Parathyroid adenoma (tissue), 2 donors: ENCODE results near the gene DLGAP1.

Experiments used
- H2AFZ ChIP-seq: fragments of 300-600 bp; sonication (generic); one replicate; pipeline ENCODE4 v1.7.0; 2017; ENCODE audit warnings: antibody characterized with exemption, mild to moderate bottlenecking
- H3K27ac ChIP-seq: fragments of 300-600 bp; sonication (generic); one replicate; pipeline ENCODE4 v1.7.0; 2017
- H3K27me3 ChIP-seq: fragments of 300-600 bp; sonication (generic); one replicate; pipeline ENCODE4 v1.7.0; 2017; ENCODE audit warnings: low read length; ENCODE audit not compliant: control insufficient read depth, insufficient read depth
- H3K36me3 ChIP-seq: fragments of 300-600 bp; sonication (generic); one replicate; pipeline ENCODE4 v1.7.0; 2017; ENCODE audit warnings: low read length; ENCODE audit not compliant: control insufficient read depth, insufficient read depth
- H3K4me1 ChIP-seq: fragments of 300-600 bp; sonication (generic); one replicate; pipeline ENCODE4 v1.7.0; 2017; ENCODE audit warnings: control low read depth
- H3K4me2 ChIP-seq: fragments of 300-600 bp; sonication (generic); one replicate; pipeline ENCODE4 v1.7.0; 2017; ENCODE audit warnings: low read length
- H3K4me3 ChIP-seq: fragments of 300-600 bp; sonication (generic); one replicate; pipeline ENCODE4 v1.7.0; 2017; ENCODE audit warnings: low read depth, low read length
- H3K79me2 ChIP-seq: fragments of 300-600 bp; sonication (generic); one replicate; pipeline ENCODE4 v1.7.0; 2017; ENCODE audit warnings: control low read depth
- H3K9ac ChIP-seq: fragments of 300-600 bp; sonication (generic); one replicate; pipeline ENCODE4 v1.7.0; 2017; ENCODE audit warnings: mild to moderate bottlenecking
- H3K9me3 ChIP-seq: fragments of 300-600 bp; sonication (generic); one replicate; pipeline ENCODE4 v1.7.0; 2017; ENCODE audit warnings: low read length; ENCODE audit not compliant: control insufficient read depth
- CTCF ChIP-seq: fragments of 300-600 bp; sonication (generic); IDR thresholded peaks from one replicate; pipeline ENCODE4 v1.7.0; 2017; ENCODE audit warnings: antibody characterized with exemption, mild to moderate bottlenecking
- donor health status: primary hyperparathyroidism.

Gene DLGAP1

DNA sequence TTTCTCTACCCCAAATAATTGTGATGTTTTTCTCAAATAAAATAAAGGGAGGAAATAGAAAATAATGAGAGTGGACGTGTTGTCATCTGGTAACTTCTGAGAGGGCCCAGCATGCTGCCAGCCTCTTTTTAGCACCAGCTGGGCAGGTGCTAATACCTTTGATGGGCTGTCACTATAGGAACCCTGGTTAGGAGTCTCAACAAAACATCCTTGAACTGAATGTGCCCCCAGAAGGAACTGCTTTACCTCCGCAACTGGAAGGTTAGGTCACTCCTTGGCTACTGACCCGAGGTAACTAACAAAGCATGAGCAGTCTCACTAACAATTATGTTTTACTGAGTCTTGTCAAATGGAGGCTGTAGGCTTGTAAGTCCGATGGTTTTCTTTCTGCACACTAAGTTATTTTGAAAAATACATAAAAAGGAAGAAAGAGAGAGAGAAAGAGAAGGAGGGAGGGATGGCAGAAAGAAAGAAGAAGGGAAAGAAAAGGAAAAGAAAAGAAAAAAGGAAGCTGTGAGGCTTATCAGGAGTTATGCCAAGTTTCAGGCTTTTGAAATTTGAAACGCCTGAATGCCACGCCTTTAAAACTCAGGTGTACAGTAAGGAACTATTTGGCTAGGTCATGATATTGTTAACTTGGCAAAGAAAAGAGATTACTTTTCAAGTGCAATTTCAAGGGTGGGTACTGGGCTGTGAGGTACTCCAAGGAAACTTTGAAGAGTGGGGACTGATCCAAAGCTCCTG, 914.1 kb downstream of the DLGAP1 start:
- no peak for TF ChIP-seq CTCF
- Histone ChIP-seq H2AFZ (peak overlapping the region; percentile 44), H3K9me3 (no peaks in the 10 kb centered on the region), H3K36me3 (no peaks in the 10 kb centered on the region), H3K9ac (no peak overlapping the region), H3K4me3 (no peak overlapping the region), H3K27me3 (no peaks in the 10 kb centered on the region), H3K4me1 (peaks cover 4% of the 10 kb centered on the region), H3K4me2 (no peak overlapping the region), H3K27ac (no peak overlapping the region), H3K79me2 (no peaks in the 10 kb centered on the region)

- no peak overlapping the region for H3K9ac ChIP-seq
- H3K36me3 ChIP-seq, result no peaks in the 10 kb centered on the region
- no peak overlapping the region for H2AFZ ChIP-seq
- no peak overlapping the region for H3K4me3 ChIP-seq
- no peaks in the 10 kb centered on the region for H3K27me3 ChIP-seq
- H3K4me2 ChIP-seq, result no peak overlapping the region
- no peaks in the 10 kb centered on the region for H3K9me3 ChIP-seq
- H3K4me1 ChIP-seq, result peaks cover 4% of the 10 kb centered on the region
- no peaks in the 10 kb centered on the region for H3K79me2 ChIP-seq
- H3K27ac ChIP-seq, result no peak overlapping the region
- TF ChIP-seq CTCF, result no peak
Observed at GRCh38 chr18:3538954-3539617, 916.0 kb downstream of the DLGAP1 start.

DNA sequence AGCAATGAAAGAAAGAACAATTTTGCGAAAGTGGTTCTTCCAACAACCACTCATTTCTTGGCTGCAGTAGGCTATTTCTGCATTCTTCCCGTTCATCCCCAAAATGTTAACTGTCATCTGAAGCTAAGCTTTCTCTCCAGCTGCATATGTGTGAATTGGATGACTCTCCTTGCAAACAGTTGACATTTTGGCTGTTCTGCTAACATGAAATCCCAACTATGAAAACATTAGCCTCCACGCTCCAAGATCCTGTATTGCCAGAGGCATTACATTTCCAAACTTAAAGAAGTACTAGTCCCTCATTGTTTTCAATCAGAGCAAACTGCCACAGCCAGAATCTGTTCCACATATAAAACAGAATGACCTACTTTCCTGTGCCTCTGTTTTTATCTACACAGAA, 916.7 kb downstream of the DLGAP1 start:
- H3K9me3 ChIP-seq, result no peaks in the 10 kb centered on the region

DNA sequence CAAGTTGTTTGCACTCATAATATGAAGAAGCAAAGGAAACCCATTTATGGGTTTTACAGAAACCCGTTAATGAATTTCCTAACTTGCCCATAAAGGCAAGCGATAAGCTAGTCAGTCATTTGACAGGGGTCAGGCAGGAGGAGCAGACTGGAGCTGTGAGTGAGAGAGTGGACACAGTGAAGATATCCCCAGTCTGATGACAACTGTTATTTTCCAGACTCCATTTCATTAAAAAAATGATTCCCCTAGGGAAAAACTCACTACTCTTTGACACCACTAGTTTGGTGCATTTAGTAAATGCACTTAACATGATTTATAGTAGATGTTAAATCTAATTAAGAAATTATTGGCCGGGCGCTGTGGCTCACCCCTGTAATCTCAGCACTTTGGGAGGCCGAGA, 924.3 kb downstream of the DLGAP1 start:
- no peak overlapping the region for H3K9ac ChIP-seq
- no peak overlapping the region for H3K4me3 ChIP-seq
- H3K4me1 ChIP-seq, result no peaks in the 10 kb centered on the region
- H2AFZ ChIP-seq, result no peak overlapping the region
- H3K79me2 ChIP-seq, result no peaks in the 10 kb centered on the region
- no peaks in the 10 kb centered on the region for H3K36me3 ChIP-seq
- H3K27me3 ChIP-seq, result no peaks in the 10 kb centered on the region
- no peak for TF ChIP-seq CTCF
- H3K9me3 ChIP-seq, result no peaks in the 10 kb centered on the region
- H3K27ac ChIP-seq, result no peak overlapping the region
- no peak overlapping the region for H3K4me2 ChIP-seq

More for the DNA sequence above, 916.7 kb downstream of the DLGAP1 start:
- peaks cover 4% of the 10 kb centered on the region for H3K4me1 ChIP-seq
- no peaks in the 10 kb centered on the region for H3K79me2 ChIP-seq
- no peak for TF ChIP-seq CTCF
- H3K36me3 ChIP-seq, result no peaks in the 10 kb centered on the region
- no peak overlapping the region for H3K27ac ChIP-seq
- no peaks in the 10 kb centered on the region for H3K27me3 ChIP-seq
- H3K4me2 ChIP-seq, result no peak overlapping the region
- H2AFZ ChIP-seq, result peak overlapping the region; percentile 34
- no peak overlapping the region for H3K4me3 ChIP-seq
- no peak overlapping the region for H3K9ac ChIP-seq
